K562 (cell line): ENCODE data around the gene RTBDN. TPM values are rescaled to one million over a fixed set of nuclear protein-coding genes. Genes with fewer than 3 reads are reported as not detected.
A peak's percentile ranks its signal among the peaks of the same experiment; 100 is the strongest.

Experiments
- ATAC-seq: fragments of 200-7000 bp; cut with Tn5 transposase; 3 replicates; pipeline ENCODE4 v1.9.1; 2020; ENCODE audit warnings: moderate library complexity
- BruUV-seq: library from RNA; stranded (reverse); fragments of 400-500 nt; replicated peaks from 2 replicates; lab custom pipeline; 2021; lab: Mats Ljungman, UMichigan
- CTCF ChIA-PET: fragments of 300-600 bp; formaldehyde crosslinking; extraction: SDS; loops from one replicate; lab custom pipeline; 2021; ENCODE audit warnings: low intra/inter-chr PET ratio; lab: Yijun Ruan, JAX
- POLR2A ChIA-PET: fragments of 300-600, 350-650 bp; sonication (Branson Sonifier 250); formaldehyde crosslinking; extraction: SDS; loops from one replicate; lab custom pipeline; 2021; ENCODE audit warnings: antibody characterized with exemption, inconsistent platforms; lab: Yijun Ruan, JAX
- DNase-seq, 4 experiments: peaks; one replicate each; pipeline versions ENCODE4 v3.0.0 to v3.0.0-alpha.2; 2011 to 2018; ENCODE audit warnings: low spot score in 3 of 4, mixed read lengths in 3 of 4; ENCODE audit errors: extremely low read depth in 1 of 4
- FAIRE-seq: peaks from 2 replicates; lab custom pipeline; 2011; peaks lifted over from hg19 to GRCh38; lab: Jason Lieb, UNC
- H2AFZ ChIP-seq: 2 replicates; pipeline ENCODE4 v1.6.0; 2011; ENCODE audit warnings: low read depth, low read length, control low read depth, inconsistent platforms
- H3K27ac ChIP-seq: fragments of 200-600 bp; 3 replicates; pipeline ENCODE4 v1.8.0; 2011; ENCODE audit warnings: low read depth, mild to moderate bottlenecking, control low read depth, inconsistent platforms, low read length, moderate library complexity, mixed read lengths; ENCODE audit errors: extremely low read depth
- H3K27me3 ChIP-seq, 2 experiments: fragments of 300-600 bp in 1 of 2; 2 replicates in 1 of 2; 3 replicates in 1 of 2; pipeline versions ENCODE4 v1.6.0 to v1.8.0; 2011; ENCODE audit warnings: inconsistent platforms in 2 of 2, low read length in 2 of 2, mild to moderate bottlenecking in 1 of 2, mixed read lengths in 1 of 2, moderate library complexity in 1 of 2; ENCODE audit not compliant: control insufficient read depth in 2 of 2, insufficient read depth in 2 of 2
- H3K36me3 ChIP-seq: fragments of 300-600 bp; 3 replicates; pipeline ENCODE4 v1.8.0; 2011; ENCODE audit warnings: mild to moderate bottlenecking, low read length, inconsistent platforms; ENCODE audit not compliant: control insufficient read depth, insufficient read depth
- H3K4me1 ChIP-seq, 2 experiments: fragments of 200-600 bp in 1 of 2; replicated peaks in 1 of 2; 2 replicates in 1 of 2; 3 replicates in 1 of 2; pipeline versions ENCODE4 v1.5.1 to v1.8.0; 2011; ENCODE audit warnings: inconsistent platforms in 2 of 2, low read length in 2 of 2, mild to moderate bottlenecking in 1 of 2, mixed read lengths in 1 of 2, moderate library complexity in 1 of 2; ENCODE audit not compliant: control insufficient read depth in 2 of 2, insufficient read depth in 2 of 2
- H3K4me2 ChIP-seq: 2 replicates; pipeline ENCODE4 v1.6.1; 2011; ENCODE audit warnings: low read length, control low read depth, inconsistent platforms, mixed read lengths; ENCODE audit not compliant: insufficient read depth
- H3K4me3 ChIP-seq: fragments of 200-600 bp; sonication (generic), shearing (Covaris generic); 2 replicates; pipeline ENCODE4 v1.5.1; 2016; ENCODE audit warnings: control low read depth, inconsistent platforms
- H3K79me2 ChIP-seq: fragments of 200-600 bp; 3 replicates; pipeline ENCODE4 v1.8.0; 2011; ENCODE audit warnings: low read length, inconsistent platforms; ENCODE audit not compliant: control insufficient read depth, insufficient read depth
- H3K9ac ChIP-seq, 2 experiments: 2 replicates each; pipeline versions ENCODE4 v1.6.0 to v1.6.1; 2011; ENCODE audit warnings: low read depth in 2 of 2, low read length in 2 of 2, control low read depth in 1 of 2, inconsistent platforms in 1 of 2, mild to moderate bottlenecking in 1 of 2, mixed read lengths in 1 of 2; ENCODE audit not compliant: insufficient read depth in 1 of 2
- H3K9me1 ChIP-seq: one replicate; pipeline ENCODE4 v1.6.0; 2011; ENCODE audit warnings: inconsistent platforms, mild to moderate bottlenecking, low read length, moderate library complexity; ENCODE audit not compliant: control insufficient read depth, insufficient read depth
- H3K9me3 ChIP-seq: replicated peaks from 2 replicates; pipeline ENCODE4 v1.5.1; 2011; ENCODE audit warnings: low read depth, low read length, inconsistent platforms; ENCODE audit not compliant: control insufficient read depth, insufficient read depth
- H4K20me1 ChIP-seq: replicated peaks from 2 replicates; pipeline ENCODE4 v1.6.1; 2011; ENCODE audit warnings: low read length, inconsistent platforms, mixed read lengths; ENCODE audit not compliant: control insufficient read depth, insufficient read depth
- ESRRA ChIP-seq: fragments of 450-650 bp; IDR thresholded peaks from 2 replicates; pipeline ENCODE4 v1.6.1; 2014; ENCODE audit warnings: low read depth, mild to moderate bottlenecking, moderate library complexity, borderline replicate concordance
- HDAC6 ChIP-seq: IDR thresholded peaks from 2 replicates; pipeline ENCODE4 v1.6.1; 2012; ENCODE audit warnings: low read depth, mild to moderate bottlenecking, control low read depth, inconsistent platforms, low read length, moderate library complexity
- SRSF9 ChIP-seq: fragments of 200-400 bp; formaldehyde crosslinking; IDR thresholded peaks from 2 replicates; pipeline ENCODE4 v1.6.1; 2017; ENCODE audit warnings: low read depth, low read length, borderline replicate concordance
- ZKSCAN1 ChIP-seq: fragments of 150-350 bp; IDR thresholded peaks from 2 replicates; pipeline ENCODE4 v1.6.1; 2016; ENCODE audit warnings: low read depth, low read length
- ZNF12 ChIP-seq: sonication (generic); formaldehyde crosslinking; IDR thresholded peaks from 2 replicates; pipeline ENCODE4 v1.4.0; 2020; ENCODE audit warnings: mild to moderate bottlenecking, missing genetic modification reagents
- ZSCAN29 ChIP-seq: fragments of 450-650 bp; IDR thresholded peaks from 2 replicates; pipeline ENCODE4 v1.6.1; 2017
- ZSCAN32 ChIP-seq: fragments of 450-650 bp; formaldehyde crosslinking; IDR thresholded peaks from 2 replicates; pipeline ENCODE4 v1.4.0; 2020; ENCODE audit warnings: mild to moderate bottlenecking, moderate library complexity
- WGBS: fragments of 100-300 bp; shearing (Covaris generic); methylation state at CpG from one replicate; pipeline ENCODE4 v1.1.6; 2016; ENCODE audit warnings: low coverage, mixed read lengths; ENCODE audit not compliant: insufficient coverage; ENCODE audit errors: missing lambda C conversion rate; 5-methylcytosine and 5-hydroxymethylcytosine counted together
- in situ Hi-C: fragments of 300-500 bp; cut with MboI; formaldehyde crosslinking; loops from 4 replicates; pipeline ENCODE4 v1.15.0; 2018; ENCODE audit warnings: inconsistent platforms, mixed read lengths
- intact Hi-C: fragments of 100-400 bp; cut with micrococcal nuclease; formaldehyde crosslinking; loops from 2 replicates; pipeline ENCODE4 v1.14.2; 2022
- polyA plus RNA-seq, 8 experiments: library from polyadenylated mRNA; depleted of rRNA in 4 of 8; stranded (reverse) in 5 of 8; unstranded in 3 of 8; fragments of >200 nt; fragmentation: Nextera tagmentation in 2 of 8; fragmentation: Illumina TruSeq in 1 of 8; extraction: Ambion mirVana in 2 of 8; extraction: Trizol in 1 of 8; gene quantifications; 2 replicates each; pipeline versions ENCODE4 v1.2.1 to v1.2.3, GENCODE V29; 2011 to 2014; ENCODE audit warnings: inconsistent platforms in 1 of 8, missing spikeins in 1 of 8
- total RNA-seq, 7 experiments: library from RNA; depleted of rRNA in 6 of 7; stranded (reverse); fragments of >200 nt in 6 of 7; fragmentation: Illumina TruSeq in 2 of 7; extraction: Trizol in 2 of 7; gene quantifications; 2 replicates each; pipeline versions ENCODE4 v1.2.1 to v1.2.3, GENCODE V29; 2011 to 2021; ENCODE audit warnings: low replicate concordance in 1 of 7
- TF ChIP-seq, protein P1 (sequence below), 2 experiments: fragments of 450-650 bp; IDR thresholded peaks; 2 replicates each; pipeline ENCODE4 v1.6.1; 2018; ENCODE audit warnings: mild to moderate bottlenecking in 2 of 2, low read depth in 1 of 2; ENCODE audit not compliant: partially characterized antibody in 2 of 2
- TF ChIP-seq, protein P2 (sequence below): IDR thresholded peaks from 2 replicates; pipeline ENCODE4 v1.6.1; 2016; ENCODE audit warnings: missing genetic modification characterization, missing compliant biosample characterization
- TF ChIP-seq, protein P3 (sequence below), 3 experiments: fragments of 200-800 bp in 1 of 3; sonication (Bioruptor generic) in 1 of 3; sonication (generic) in 1 of 3; formaldehyde crosslinking in 1 of 3; IDR thresholded peaks; 2 replicates each; pipeline versions ENCODE4 v1.6.1 to v1.8.0; 2016 to 2022; ENCODE audit warnings: mild to moderate bottlenecking in 2 of 3, missing compliant biosample characterization in 2 of 3, missing genetic modification characterization in 2 of 3, missing genetic modification reagents in 1 of 3
- TF ChIP-seq, protein P4 (sequence below): fragments of 250-450 bp; sonication (Bioruptor Pico); IDR thresholded peaks from 2 replicates; pipeline ENCODE4 v1.9.0; 2021; ENCODE audit warnings: mild to moderate bottlenecking, inconsistent platforms

Gene RTBDN
- total and polyA plus RNA-seq, 9 of the 15 experiments (the other 6 are each of a cell fraction or from before 2014, with no cell fraction given) = 0.20 to 2.3 (median 0.72) TPM; not detected in 1

DNA sequence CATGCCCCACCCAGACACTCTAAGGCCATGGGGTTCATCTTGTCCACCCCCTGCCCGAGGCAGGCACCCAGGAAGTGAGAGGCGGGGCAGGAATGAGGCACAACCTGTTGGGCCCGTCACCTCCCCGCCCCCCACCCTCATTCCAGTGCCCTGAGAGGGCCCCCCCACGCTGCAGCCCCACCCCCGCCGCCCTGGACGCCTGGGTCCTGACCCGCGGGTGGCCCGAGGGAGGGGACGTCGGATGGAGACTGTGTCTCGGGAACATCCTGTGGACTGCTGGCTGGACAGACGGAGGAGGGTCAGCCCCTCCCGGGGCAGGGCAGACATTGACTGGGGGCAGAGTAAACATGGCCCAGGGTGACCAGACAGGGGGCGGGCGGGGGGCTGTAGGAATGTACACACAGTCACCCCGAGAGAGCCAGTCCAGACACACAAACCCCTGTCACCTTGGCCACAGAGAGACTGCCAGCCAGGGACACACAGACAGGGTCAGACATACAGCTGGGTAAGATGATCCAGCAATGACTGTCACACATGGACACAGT is 50.5 kb downstream of the RTBDN start:
- Histone ChIP-seq H3K9ac (peak overlapping the region; percentile 73 to 89), H3K9me3 (no peaks in the 10 kb centered on the region), H3K4me1 (peaks cover 69 to 72% of the 10 kb centered on the region in 2 experiments), H3K36me3 (no peaks in the 10 kb centered on the region), H4K20me1 (no peaks in the 10 kb centered on the region), H3K79me2 (peaks cover 3% of the 10 kb centered on the region; the same call in 1 of the 3 replicates), H3K9me1 (no peaks in the 10 kb centered on the region), H3K4me3 (no peak overlapping the region; the same call in 1 of the 2 replicates), H3K27ac (peak overlapping the region; percentile 97), H3K4me2 (peak overlapping the region; percentile 95), H2AFZ (peak overlapping the region; percentile 82), H3K27me3 (no peaks in the 10 kb centered on the region)
- ChIA-PET POLR2A (no interaction called here), CTCF (interaction anchor here (0.6 kb wide), 1 partner anchor 178 kb away, joined by 4 read pairs; no protein-coding TSS in a partner anchor)
- in situ Hi-C loops (no loop called here), intact Hi-C loops (no loop called here)
- DNase-seq (peak in 3 of 4 experiments; percentile 38 to 68 (median 38)), ATAC-seq (peak; percentile 12), FAIRE-seq (no peak)
- no TSS peak for BruUV-seq
- 2% methylated on average over 13 of the region's 19 CpGs for WGBS
- TF ChIP-seq, protein P1, sequence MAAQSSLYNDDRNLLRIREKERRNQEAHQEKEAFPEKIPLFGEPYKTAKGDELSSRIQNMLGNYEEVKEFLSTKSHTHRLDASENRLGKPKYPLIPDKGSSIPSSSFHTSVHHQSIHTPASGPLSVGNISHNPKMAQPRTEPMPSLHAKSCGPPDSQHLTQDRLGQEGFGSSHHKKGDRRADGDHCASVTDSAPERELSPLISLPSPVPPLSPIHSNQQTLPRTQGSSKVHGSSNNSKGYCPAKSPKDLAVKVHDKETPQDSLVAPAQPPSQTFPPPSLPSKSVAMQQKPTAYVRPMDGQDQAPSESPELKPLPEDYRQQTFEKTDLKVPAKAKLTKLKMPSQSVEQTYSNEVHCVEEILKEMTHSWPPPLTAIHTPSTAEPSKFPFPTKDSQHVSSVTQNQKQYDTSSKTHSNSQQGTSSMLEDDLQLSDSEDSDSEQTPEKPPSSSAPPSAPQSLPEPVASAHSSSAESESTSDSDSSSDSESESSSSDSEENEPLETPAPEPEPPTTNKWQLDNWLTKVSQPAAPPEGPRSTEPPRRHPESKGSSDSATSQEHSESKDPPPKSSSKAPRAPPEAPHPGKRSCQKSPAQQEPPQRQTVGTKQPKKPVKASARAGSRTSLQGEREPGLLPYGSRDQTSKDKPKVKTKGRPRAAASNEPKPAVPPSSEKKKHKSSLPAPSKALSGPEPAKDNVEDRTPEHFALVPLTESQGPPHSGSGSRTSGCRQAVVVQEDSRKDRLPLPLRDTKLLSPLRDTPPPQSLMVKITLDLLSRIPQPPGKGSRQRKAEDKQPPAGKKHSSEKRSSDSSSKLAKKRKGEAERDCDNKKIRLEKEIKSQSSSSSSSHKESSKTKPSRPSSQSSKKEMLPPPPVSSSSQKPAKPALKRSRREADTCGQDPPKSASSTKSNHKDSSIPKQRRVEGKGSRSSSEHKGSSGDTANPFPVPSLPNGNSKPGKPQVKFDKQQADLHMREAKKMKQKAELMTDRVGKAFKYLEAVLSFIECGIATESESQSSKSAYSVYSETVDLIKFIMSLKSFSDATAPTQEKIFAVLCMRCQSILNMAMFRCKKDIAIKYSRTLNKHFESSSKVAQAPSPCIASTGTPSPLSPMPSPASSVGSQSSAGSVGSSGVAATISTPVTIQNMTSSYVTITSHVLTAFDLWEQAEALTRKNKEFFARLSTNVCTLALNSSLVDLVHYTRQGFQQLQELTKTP (IDR thresholded peaks at IDR 0.05; ENCODE audit: low read depth in 1 of 2, partially characterized antibody in 2 of 2) = no peak
- TF ChIP-seq HDAC6 = no peak
- TF ChIP-seq ZSCAN29 = 0 out of 2 replicates have a peak, but pooled peaks have one; percentile 37
- TF ChIP-seq, protein P2, sequence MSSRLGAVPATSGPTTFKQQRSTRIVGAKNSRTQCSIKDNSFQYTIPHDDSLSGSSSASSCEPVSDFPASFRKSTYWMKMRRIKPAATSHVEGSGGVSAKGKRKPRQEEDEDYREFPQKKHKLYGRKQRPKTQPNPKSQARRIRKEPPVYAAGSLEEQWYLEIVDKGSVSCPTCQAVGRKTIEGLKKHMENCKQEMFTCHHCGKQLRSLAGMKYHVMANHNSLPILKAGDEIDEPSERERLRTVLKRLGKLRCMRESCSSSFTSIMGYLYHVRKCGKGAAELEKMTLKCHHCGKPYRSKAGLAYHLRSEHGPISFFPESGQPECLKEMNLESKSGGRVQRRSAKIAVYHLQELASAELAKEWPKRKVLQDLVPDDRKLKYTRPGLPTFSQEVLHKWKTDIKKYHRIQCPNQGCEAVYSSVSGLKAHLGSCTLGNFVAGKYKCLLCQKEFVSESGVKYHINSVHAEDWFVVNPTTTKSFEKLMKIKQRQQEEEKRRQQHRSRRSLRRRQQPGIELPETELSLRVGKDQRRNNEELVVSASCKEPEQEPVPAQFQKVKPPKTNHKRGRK (tag) = no peak
- no peak for TF ChIP-seq SRSF9
- no peak for TF ChIP-seq ESRRA
- TF ChIP-seq, protein P3, sequence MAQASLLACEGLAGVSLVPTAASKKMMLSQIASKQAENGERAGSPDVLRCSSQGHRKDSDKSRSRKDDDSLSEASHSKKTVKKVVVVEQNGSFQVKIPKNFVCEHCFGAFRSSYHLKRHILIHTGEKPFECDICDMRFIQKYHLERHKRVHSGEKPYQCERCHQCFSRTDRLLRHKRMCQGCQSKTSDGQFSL (CRISPR knock-in tag; IDR thresholded peaks at IDR 0.05) = no peak; the same call in 1 of the 2 replicates
- TF ChIP-seq, protein P3 (tag; IDR thresholded peaks at IDR 0.05) = 0 out of 4 replicates have a peak, but pooled peaks of 1 of the 2 experiments have one; percentile 16
- TF ChIP-seq, protein P4, sequence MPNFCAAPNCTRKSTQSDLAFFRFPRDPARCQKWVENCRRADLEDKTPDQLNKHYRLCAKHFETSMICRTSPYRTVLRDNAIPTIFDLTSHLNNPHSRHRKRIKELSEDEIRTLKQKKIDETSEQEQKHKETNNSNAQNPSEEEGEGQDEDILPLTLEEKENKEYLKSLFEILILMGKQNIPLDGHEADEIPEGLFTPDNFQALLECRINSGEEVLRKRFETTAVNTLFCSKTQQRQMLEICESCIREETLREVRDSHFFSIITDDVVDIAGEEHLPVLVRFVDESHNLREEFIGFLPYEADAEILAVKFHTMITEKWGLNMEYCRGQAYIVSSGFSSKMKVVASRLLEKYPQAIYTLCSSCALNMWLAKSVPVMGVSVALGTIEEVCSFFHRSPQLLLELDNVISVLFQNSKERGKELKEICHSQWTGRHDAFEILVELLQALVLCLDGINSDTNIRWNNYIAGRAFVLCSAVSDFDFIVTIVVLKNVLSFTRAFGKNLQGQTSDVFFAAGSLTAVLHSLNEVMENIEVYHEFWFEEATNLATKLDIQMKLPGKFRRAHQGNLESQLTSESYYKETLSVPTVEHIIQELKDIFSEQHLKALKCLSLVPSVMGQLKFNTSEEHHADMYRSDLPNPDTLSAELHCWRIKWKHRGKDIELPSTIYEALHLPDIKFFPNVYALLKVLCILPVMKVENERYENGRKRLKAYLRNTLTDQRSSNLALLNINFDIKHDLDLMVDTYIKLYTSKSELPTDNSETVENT (CRISPR knock-in tag) = no peak
- no peak for TF ChIP-seq ZSCAN32 (CRISPR knock-in tag)
- no peak for TF ChIP-seq ZKSCAN1
- no peak for TF ChIP-seq ZNF12 (CRISPR knock-in tag)
